Activated CD4-positive, alpha-beta T cell treated with anti-CD3 and anti-CD28 coated beads, Interleukin-2, amount 50 U/mL, for 24 hours (primary cell): ENCODE measurements around the gene SLIT3.

Experiments used
- DNase-seq, 2 donors: peaks; one replicate each; pipeline ENCODE4 v3.0.0-alpha.2; 2020; ENCODE audit warnings: low read depth in 1 of 2, low spot score in 1 of 2

Gene SLIT3

DNA sequence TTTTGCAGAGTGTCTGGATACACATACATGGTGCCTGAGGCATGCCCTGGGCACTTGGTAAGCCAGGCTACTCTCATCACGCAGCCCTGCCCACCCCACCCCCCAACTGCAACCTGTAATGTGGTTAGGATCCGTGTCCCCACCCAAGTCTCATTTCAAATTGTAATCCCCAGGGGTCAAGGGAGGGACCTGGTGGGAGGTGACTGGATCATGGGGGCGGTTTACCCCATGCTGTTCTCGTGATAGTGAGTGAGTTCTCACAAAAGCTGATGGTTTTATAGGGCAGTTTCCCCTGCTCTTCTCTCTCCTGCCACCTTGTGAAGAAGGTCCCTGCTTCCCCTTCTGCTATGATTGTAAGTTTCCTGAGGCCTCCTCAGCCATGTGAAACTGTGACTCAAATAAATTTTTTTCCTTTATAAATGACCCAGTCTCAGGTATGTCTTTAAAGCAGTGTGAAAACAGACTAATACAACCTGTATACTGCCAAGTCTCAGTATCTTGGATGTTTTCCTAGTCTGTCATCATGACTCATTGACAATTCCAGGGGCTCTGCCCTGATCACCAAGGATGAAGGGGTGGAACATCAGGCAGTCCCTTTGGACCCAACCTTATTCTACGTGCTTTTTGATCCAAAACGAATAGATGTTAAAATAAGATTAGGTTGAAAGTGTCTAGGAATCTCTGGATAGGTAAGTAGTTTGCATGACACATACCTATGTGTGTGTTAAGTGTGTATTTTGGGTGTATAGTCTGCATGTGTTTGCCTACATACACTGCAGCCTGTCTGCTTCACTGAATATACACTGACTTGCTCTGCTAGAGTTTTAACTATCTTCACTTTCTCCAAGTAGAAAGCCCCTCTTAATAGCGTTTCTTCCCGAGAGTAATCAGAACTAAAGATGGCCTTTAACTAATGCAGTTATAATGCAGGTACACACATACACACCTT is 293.8 kb downstream of the SLIT3 start:
- no peak for DNase-seq

DNA sequence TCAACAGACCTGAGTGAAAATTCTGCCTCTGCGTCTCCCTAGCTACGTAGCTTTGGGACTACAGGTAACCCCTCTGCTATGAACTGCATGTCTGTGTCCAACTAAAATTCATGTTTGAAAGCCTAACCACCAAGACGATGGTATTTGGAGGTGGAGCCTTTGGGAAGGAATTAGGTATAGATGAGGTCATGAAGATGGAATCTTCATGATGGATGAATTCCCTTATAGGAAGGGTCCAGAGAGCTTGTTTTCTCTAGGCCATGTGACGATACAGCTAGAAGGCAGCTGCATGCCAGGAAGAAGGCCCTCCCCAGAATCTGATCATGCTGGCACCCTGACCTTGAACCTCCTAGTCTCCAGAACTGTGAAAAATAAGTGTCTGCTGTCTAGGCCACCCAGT is 296.4 kb downstream of the SLIT3 start:
- DNase-seq = no peak

DNA sequence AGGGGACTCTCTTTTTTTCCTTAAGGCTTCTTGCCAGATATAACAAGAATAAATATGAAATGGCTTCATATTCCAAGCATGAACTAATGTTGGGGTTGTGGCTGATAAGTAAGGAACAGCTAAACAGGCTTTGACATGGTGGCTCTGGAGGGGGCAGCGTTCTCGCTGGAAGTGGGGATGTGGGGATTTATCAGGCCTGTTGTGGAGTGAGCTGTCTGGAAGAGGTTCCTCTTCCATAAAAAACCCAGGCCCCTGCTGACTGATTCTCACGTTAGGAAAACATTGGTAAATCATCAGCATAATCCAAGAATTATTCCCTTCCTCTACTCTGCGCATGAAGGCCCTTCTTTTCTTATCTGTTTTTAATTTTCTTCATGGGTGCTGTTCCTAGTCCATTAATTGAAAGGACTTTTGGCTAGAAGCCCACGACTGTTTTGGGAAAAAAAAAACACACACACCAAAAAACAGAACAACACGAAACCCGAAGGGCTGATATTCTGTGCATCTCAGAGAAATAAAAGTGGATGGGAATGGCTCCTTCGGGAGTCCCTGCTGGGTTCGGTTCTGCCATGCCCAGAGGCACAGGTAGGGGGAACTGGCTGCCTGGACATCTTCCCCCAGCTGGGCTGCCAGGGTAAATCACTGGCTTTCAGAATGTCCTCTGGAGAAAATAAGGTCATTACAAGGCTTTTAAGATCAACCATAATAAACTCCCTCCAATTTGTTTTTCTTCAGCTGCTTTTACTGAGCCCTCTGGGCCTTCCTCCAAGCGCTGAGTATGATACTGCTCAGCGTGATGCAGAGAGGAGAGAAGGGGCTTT is 297.0 kb downstream of the SLIT3 start:
- DNase-seq = no peak

DNA sequence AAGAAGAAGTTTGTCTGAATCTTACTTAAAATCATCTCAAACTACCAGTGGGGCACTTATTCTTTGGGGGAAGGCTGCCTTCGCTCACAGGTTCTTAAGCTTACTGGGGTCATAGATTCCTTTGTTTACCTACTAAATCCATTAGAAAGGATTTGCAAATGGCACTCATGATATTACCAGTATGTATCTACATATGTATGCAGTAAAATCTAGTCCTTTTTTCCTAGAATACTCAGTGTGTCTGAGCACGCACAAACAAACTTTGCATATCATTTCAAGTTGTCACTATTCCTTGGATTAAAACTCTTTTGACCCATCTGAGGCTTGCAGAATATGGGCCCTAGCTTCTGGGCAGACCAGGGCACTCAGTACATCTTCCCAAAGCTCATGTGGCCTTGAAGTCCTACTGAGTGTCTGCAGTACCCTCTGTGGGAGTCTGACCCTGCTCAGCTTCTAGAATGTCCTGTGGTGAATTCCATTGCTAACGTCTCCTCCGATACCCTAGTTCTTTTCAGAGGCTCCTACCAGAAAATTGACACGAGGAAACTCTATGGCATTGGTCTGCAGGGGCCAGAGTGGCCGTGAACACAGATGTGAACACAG is 297.9 kb downstream of the SLIT3 start:
- no peak for DNase-seq

DNA sequence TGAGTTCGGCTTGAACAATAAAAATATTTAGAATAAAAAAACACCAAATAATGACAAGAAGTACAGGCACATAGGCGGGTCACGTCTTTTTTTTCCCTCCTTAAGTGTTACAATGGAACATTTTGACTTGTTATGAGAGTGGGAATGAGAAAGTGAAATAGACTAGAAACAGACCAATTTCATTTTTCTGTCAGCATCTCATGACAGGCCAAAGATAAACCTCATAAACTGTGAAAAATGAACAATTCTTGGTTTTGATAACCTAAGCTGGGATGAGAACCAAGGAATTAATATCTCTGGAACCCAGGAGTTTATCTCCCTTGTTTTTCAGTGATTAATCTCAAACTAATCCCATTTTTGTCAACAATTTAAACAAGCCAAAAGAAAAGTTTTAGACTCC is 299.5 kb downstream of the SLIT3 start:
- no peak for DNase-seq

DNA sequence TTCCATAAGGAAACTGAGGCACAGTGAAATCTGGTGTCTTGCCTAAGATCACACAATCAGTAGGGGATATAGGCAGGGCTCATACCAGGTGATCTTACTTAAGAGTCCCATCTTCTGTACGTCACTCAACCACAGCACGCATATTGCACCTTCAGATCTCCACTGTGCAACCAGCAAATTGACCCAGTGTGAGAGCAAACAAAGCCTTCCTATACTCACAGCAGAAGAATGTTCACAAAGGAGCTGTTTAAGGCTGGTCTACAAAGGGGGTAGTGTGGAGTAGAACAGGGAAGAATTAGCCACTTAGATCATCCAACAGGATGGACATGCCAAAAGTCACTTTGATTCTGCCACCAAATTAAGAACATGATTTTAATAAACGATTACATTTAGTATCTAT is 305.9 kb downstream of the SLIT3 start:
- DNase-seq = no peak

DNA sequence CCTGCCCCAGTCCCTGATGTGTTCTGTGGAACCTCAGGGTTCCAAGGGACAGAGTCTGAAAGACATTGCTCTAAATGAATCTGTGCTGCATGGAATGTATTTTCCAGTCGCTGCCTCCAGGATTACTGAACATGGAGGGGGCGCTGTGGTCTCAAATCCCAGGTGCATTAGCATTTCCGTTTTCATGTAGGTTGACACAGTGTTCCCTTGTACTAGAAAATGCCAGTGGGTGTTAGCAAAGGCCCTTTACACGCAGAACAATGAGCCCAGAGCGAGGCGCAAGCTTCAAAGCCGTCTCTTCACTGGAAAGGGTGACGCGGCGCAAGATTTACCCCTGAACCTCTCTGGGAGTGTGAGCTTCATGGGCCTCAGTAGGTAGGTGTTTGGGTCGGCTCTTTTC is 308.3 kb downstream of the SLIT3 start:
- DNase-seq = no peak

DNA sequence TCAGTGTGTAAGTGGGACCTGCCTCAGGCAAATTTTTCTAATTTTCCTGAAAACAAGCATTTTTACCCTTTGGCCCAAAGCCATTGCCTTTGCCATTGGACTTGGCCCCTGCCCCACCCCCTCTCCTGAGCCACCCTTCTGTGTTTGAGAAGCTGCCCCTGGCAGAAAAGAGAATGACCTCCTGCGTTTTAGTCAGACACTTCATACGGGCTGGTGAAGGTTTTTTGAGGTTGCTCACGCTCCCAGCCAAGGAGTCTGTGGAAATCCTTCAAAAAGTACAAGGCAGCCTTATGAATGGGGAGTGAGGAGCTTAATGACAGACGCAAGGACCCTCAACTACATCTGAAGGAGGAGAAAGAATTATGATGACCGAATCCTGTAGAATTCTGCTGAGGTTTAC is 308.9 kb downstream of the SLIT3 start:
- DNase-seq = no peak

DNA sequence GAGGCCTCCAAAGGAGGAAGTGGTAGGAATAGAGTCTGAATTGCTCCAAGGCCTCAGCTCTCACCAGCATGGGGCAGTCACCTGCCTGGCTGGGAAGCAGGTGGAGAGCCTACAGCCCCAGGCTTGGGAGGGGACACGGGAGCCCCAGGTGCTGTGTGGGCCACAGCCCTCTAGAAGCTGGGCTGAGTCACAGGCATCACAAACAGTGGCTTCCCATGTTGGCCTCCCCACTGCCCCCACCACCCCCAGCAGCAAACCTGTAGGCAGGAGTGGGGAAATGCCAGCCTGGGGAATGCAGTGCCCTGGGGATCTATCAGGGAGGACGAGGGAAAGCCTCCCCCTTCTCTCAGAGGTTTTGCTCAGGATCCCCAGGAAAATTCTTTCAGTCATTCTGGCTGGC is 309.6 kb downstream of the SLIT3 start:
- no peak for DNase-seq

DNA sequence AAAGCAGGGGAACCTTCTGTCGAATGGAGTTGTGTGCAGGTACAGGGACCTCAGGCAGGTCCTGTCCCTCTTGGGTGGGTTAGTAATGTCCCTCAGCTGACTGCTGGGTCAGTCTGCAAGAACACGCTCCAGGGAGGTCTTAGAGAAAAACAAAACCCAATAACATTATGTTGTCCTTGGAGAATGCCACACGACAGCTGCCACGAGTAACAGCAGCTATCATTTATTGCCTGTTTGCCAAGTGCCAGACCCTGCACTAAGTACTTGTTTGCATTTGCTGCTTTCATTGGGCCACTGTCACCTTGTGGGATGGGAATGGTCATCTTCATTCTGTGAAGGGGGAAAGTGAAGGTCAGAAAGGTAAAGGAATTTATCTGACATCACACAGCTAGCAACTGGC is 310.3 kb downstream of the SLIT3 start:
- no peak for DNase-seq

DNA sequence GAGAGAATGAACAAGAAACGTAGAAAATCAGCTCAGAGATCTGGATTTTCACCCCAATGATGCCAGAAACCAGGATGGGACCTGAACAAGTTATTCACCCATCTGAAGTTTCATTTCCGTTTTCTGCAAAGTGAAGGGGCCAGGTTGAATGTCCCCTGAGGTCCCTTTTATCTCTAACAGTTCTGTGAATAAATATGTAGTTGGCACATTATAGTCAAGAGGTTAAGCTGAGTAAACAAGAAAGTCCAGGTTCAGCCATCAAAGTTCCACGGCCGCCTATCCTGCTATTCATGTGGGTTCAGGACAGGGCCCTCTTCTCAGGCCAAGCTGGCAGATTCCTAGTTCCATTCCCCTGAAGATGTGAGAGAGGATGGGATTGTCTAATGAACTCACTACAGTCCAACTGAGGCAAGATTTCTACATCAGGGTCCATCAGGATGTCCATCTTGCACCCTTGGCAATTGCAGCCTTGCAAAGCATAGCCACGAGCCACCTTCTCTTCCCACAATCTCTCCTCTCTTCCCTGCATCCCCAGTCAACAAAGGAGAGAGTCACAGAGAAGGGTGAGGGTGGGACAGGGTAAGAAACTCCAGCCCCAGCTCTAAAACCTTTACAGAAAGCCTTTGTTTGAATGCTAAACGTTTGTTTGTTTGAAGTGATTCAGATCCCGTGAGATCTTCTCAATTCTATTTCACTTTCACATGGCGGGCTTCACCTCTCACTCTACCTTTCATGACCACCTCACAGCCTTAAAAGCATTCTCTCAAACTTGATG is 311.0 kb downstream of the SLIT3 start:
- no peak for DNase-seq

DNA sequence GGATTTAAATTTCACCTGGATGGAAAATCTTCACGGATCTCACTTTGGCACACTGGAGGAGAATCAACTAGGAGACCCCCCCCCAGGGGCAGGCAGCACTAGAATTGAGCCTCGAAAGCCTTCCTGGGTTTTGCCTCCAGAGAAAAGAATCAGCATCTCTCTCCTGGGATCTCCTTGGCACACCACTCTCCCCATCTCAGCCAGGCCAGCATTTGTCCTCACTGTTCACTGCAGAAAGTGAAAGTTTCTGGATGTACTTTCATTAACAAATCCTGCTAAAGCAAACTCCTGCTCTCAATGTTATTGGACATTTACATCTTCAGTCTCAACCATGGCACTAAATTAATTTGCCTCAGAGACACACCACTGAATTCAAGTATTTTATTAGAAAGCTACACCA is 312.2 kb downstream of the SLIT3 start:
- no peak for DNase-seq

DNA sequence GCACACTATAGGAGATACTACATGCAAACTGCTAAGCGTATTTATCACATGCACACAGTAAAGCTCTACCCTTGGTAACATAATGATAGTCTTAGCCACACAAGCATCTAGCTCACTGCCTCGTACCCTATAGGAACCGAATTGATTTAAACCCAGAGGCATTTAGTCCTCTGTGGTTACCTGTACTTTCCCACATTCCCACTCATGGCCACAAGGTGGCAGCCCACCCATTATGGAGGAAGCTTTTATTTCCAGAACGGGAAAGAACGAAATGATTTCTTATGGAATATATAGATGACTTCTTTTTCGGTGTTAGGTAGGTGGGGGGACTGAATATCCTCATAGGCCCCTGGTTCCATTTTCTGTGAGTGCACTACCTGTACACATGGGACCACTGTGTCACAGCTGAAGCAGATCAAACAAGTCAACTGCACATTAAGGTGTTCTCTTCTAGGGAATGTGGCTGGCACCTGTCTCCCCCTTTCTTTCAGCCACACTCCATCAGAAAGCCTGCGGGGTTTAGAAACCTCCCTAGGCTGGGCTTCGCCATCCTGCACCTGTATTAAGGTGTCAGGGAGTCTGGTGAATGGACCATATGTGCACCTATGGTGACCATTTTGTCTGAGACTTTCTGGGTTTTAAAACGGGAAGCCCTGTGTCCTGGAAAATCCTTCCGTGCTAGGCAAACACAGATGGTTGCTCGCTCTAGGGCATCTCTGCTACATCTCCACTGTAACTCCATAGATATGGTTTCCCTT is 313.2 kb downstream of the SLIT3 start:
- DNase-seq = peak; percentile 13 to 35

DNA sequence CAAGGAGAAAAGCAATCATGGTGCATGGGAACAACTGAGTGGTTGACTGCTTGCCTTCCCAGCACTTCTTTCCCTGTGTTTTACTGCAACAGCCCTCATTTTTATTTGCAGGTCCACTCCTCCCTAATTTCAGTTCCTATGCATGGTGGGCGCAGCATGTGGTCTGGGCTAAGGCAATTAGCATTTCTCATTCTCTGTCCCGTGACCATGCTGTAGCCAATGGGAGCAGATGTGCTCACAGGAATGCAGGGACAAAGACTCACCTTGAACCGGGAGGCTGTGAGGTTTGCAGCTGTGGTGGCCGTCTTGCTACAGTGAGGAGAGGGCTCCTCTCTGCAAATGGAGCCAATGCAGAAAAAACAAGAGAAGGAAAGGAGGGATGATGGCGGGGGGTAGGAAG is 315.5 kb downstream of the SLIT3 start:
- no peak for DNase-seq

DNA sequence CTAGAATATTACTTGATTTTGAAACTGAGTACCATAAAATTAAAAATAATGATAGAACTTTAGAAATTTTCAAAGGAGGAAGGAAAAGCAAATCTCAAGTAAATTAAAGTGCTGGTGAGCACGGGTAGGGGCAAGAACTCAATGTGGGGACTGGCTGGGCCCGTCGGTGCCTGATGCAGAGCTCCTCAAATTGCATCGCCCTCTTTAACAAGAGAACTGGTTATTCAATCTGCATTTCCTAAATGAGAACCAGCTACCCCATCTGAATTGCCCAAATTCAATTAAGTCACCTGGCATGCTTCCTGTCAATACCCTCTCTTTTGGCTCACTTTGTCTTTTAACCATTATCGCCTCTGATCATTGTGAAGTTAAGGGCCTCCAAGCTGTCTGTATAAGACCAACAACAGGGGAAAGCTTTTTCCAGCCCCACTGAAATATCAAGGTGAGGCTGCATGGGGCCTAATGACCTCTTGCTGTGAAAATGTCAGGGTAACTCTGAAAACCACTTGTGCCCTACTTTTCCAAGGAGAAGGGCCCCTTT is 316.7 kb downstream of the SLIT3 start:
- no peak for DNase-seq

DNA sequence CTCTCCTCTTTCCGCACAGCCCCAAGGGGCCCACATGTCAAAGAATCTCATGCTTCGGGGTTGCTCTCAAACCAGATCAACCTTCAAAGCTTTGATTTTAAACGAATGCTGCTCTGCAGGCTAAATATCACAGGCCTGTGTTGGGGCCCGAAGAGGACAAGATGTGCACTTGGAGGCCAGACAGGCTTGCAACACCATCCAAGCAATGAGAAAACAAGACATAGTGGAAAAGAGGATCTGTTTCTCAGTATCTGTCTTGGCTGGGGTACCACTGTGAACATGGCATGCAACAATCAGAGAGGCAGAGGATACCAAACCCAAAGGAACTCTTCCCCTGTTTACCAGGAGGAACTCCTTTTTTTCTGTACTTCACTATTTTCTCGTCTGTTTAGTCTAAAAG is 321.8 kb downstream of the SLIT3 start:
- DNase-seq = no peak

DNA sequence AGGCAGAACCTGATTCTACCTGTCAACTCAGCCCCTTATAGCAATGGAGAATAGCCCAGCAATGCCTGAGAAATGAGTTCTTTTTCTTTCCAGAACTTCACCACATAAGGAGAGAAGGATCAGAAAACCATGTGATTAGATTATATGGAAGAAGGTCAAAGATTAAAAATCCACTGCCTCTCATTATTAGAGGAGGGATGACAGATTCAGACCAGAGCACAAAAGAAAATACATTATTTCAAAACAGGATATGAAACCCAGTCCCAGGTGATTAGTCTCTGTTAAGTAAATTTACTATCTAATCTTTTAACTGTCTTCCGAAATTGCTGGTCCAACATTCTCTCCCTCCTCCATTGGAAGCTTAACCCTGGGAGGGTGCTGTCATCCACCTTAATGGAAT is 322.4 kb downstream of the SLIT3 start:
- no peak for DNase-seq

DNA sequence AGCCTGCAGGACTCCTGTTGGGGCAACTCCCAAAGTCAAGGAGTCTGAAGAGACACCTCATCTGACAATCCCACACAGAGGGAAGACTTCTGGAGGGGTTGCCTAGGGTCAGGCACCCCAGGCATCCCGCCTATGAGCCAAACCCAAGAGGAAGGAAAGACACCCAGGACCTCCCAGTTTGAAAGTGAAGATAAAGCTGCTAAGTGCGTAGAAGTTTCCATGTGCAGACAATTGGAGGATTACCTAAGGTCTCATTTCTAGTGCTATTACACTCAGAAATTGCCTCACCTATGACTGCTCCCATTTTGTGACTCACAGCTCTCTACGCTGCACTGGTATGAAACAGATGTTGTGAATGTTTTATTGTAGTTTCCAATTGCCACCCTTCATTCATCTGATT is 322.9 kb downstream of the SLIT3 start:
- no peak for DNase-seq

DNA sequence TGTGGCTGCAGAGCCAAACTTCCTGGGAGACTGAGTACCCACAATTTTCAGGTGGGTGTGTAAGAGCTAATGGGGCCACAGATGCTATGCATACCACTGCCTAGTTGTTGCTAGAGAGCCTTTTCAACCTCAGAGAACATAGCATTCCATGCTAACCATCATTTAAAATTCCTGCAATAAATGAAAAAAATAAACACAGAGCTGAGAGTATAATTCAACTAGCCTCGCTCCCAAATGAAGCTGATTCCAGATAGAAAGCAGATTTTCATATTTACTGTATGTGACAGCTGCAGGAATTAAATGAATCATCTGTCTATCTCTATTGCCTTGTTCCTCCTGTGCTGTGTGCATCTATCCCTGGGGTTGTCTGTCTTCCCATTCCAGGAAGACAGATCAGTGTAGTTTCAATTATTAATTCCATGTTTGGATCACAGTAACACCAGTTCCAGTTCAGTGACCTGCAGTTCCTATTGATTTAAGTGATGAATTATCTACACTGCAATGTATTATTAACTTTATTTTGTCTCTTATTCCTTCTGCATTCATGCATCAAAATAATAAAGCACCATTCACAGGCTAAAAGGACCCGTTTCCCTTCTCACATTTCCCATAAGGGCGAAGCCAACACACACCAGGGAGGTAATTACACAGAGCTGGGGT is 324.5 kb downstream of the SLIT3 start:
- no peak for DNase-seq

DNA sequence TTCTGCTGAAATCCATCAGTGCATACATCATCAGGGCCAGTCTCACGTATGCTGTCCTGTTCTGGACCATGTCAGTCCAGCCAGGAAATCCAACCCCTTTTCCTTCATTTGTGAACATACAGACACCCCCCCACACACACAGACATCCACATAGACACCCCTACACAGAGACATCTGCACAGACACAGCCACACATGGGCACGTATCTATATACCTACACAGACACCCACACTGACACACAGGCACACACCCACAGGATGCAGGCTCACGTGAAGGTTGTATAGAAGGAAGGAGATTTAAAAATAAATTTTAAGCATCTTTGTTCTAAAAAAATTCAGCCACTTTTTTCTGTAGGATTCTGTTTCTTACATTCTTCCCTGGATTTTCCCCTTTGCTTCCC is 325.6 kb downstream of the SLIT3 start:
- DNase-seq = no peak
